Limb (tissue), 2 donors: ENCODE data around the gene SLC5A2.
"Not testable (repeated sequence)": the region's sequence is repeated elsewhere in the genome, so short reads cannot be mapped to it uniquely, and the experiment has no call there.

ENCODE experiments used
- DNase-seq, 2 donors: peaks; one replicate each; pipeline ENCODE4 v3.0.0-alpha.2; 2016; ENCODE audit errors: extremely low spot score in 2 of 2

SLC5A2 gene

DNA sequence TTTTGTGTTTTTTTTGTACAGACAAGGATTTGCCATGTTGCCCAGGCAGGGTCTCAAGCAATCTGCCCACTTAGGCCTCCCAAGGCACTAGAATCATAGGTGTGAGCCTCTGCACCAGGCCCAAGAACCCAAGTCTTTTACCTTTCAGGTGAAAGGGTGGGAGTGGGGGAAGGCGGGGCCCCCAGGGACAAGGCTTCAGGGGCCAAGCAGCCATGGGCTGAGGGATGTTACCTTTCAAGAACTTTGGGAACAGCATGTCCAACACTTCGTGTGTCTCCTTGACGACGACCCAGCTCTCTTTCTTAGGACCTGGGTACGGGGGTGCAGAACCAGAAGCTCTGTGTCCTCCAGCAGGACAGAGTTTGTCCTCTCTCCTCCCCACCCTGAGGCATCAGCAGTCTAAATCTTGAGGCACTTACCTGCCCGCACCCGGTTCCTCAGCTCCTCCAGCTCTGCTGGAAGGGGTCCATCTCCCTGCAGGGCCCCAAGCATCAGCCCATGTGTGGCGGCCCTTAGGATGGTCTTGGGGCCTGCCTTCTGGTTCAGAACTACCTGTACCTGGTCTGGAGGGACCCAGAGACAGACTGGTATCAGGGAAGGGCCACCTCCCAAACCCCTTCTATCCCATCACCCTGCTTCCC, 9.0 kb downstream of the SLC5A2 start:
- DNase-seq: no peak

GRCh38 chr16:31493506-31494125, 10.7 kb downstream of the SLC5A2 start:
- DNase-seq: no peak

GRCh38 chr16:31496670-31497069, 13.7 kb downstream of the SLC5A2 start:
- DNase-seq: no peak

- DNase-seq: no peak
Measured at GRCh38 chr16:31498493-31498892, 15.6 kb downstream of the SLC5A2 start.

GRCh38 chr16:31499928-31500327, 17.0 kb downstream of the SLC5A2 start:
- DNase-seq: no peak

GRCh38 chr16:31501226-31501965, 18.5 kb downstream of the SLC5A2 start:
- DNase-seq: no peak

GRCh38 chr16:31501966-31502348, 19.0 kb downstream of the SLC5A2 start:
- no peak for DNase-seq

- DNase-seq: no peak
Measured at GRCh38 chr16:31502981-31503380, 20.1 kb downstream of the SLC5A2 start.

DNA sequence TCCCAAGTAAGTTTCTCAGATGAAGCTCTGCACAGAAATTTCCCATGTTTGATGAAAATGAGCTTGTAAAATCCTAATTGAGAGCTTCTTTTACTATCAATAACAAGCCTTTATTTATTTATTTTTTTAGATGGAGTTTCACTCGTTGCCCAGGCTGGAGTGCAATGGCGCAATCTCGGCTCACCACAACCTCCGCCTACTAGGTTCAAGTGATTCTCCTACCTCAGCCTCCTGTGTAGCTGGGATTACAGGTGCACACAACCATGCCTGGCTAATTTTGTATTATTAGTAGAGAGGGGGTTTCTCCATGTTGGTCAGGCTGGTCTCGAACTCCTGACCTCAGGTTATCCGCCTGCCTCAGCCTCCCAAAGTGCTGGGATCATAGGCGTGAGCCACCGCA, 20.6 kb downstream of the SLC5A2 start:
- not testable (repeated sequence) for DNase-seq

DNA sequence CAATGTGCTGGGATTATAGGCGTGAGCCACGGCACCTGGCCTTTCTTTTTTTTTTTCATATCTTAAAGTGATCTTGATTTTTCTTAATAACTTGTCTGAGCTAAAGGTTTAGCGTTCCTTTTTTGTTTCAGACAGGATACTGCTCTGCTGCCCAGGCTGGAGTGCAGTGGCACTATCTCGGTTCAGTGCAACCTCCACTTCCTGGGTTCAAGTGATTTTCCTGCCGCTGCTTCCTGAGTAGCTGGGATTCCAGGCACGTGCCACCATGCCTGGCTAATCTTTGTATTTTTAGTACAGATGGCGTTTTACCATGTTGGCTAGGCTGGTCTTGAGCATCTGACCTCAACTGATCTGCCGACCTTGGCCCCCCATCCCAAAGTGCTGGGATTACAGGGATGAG, 21.2 kb downstream of the SLC5A2 start:
- no peak for DNase-seq

- no peak for DNase-seq
Measured at GRCh38 chr16:31505483-31505882, 22.6 kb downstream of the SLC5A2 start.

DNA sequence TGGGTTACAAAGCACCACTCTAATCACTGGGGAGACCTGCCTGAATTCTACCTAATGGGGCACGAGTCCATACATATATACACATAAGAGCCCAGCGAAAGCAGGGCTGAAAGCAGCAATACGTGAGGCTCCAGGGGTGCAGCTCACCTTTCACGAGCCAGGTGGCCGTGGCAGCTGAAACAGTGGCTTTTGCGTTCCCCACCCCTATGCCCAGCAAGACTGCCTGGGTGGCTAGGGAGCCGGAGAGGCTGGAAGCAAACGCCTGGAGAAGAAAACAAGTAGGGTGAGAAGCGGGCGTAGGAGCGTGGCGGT, 24.6 kb downstream of the SLC5A2 start:
- DNase-seq: no peak

DNA sequence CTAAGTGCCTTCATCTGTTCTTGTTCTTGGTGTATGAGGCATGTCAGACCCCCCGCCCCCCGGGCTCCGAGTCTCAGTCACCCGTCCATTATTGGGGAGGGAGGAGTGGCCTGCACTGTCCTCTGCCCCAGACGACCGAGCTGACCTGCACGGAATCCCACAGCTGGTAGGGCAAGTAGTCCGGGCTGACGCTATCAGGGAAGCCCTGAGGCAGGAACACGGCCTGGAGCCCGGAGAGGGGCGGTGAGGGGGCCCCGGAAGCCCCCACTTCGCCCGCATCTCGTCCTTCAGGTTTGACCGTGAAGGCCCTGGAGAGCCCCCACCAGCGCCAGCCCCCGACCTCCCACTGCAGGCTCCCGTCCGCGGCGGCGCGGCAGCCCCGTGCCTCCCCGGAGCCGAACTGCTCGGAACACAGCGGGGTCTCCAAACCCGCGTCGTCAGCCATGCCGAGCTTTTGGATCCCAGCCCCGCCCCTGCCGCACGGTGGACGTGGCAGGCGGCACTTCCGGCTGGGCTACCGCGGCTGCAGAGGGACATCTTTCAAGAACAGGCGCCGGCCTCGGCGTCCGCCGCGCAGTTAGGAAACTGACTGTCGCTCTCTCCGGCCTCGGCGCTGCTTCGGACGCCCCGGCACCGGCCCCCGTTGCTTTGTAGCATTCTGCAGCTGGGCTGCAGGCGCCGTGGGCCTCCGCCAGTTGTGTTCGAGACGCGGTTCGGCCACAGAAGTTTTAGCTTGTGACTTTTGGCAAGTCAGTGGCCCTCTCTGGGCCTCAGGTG, 25.2 kb downstream of the SLC5A2 start, which contains the start of gene RUSF1:
TSS of gene RUSF1 (minus strand) at position 463 of the 777 bp plus-strand sequence. CDS start at position 445, 18 bp downstream.
- DNase-seq: peak; percentile 88 to 96

DNA sequence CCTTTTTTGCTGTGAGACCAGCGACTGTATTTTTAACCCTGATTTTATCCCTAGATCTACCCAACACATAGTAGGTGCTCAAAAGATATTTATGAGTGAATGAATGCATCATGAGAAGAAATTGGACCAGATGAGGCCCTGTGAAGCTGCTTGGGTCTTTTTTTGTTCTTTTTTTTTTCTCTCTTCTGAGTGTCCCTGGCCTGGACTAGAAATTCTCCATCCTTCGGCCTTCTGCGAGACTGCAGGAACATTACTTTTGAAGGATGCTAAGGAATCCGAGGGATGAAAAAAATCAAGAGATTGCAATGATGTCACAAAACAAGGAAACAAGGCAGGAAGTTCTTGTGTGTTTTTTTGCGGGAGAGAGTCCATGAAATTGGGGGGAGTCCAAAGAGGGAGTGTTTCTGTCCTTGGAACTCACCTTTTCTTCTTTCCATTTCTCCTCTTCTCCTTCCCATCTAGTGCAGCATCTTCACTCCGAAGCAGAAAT, 25.8 kb downstream of the SLC5A2 start:
- no peak for DNase-seq

- DNase-seq: no peak
Measured at GRCh38 chr16:31513126-31513525, 30.2 kb downstream of the SLC5A2 start.

DNA sequence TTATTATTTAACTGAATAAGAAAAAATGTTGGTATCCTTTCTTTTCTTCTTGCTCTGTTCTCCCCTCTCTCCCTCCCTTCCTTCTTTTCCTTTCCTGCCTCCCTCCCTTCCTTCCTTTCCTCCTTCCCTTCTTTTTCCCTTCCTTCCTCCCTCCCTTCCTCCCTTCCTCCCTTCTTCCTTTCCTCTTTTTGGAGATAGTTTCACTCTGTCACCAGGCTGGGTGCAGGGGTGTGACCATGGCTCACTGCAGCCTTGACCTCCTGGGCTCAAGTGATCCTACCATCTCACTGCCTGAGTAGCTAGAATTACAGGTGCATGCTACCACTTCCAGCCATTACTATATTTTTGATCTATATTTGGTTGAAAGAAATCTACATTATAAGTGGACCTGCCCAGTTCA, 31.0 kb downstream of the SLC5A2 start:
- no peak for DNase-seq

GRCh38 chr16:31517800-31518402, 35.0 kb downstream of the SLC5A2 start:
- no peak for DNase-seq

GRCh38 chr16:31519759-31520431, 37.0 kb downstream of the SLC5A2 start:
- DNase-seq: no peak

GRCh38 chr16:31521368-31521767, 38.4 kb downstream of the SLC5A2 start:
- no peak for DNase-seq

- no peak for DNase-seq
Measured at GRCh38 chr16:31522071-31522470, 39.1 kb downstream of the SLC5A2 start.

- DNase-seq: not testable (repeated sequence)
Measured at GRCh38 chr16:31523768-31524167, 40.8 kb downstream of the SLC5A2 start.
